Bronchial epithelial cell (primary cell): ENCODE measurements around the gene CCDC12. TPM values are rescaled to one million over a fixed set of nuclear protein-coding genes. Genes with fewer than 3 reads are reported as not detected.
A peak's percentile ranks its signal among the peaks of the same experiment; 100 is the strongest.

ENCODE experiments used
- DNase-seq: peaks from one replicate; pipeline ENCODE4 v3.0.0-alpha.2; 2010; ENCODE audit warnings: low read depth
- FAIRE-seq: peaks from 2 replicates; lab custom pipeline; 2011; peaks lifted over from hg19 to GRCh38; lab: Jason Lieb, UNC
- H3K27me3 ChIP-seq: 2 replicates; pipeline ENCODE4 v1.5.1; 2011; ENCODE audit warnings: low read length; ENCODE audit not compliant: control insufficient read depth, insufficient read depth
- H3K36me3 ChIP-seq: 2 replicates; pipeline ENCODE4 v1.5.1; 2011; ENCODE audit warnings: low read length; ENCODE audit not compliant: control insufficient read depth, insufficient read depth
- H3K4me3 ChIP-seq: 2 replicates; pipeline ENCODE4 v1.5.1; 2011; ENCODE audit warnings: mild to moderate bottlenecking, low read depth, low read length, control low read depth
- CTCF ChIP-seq: IDR thresholded peaks from 2 replicates; pipeline ENCODE4 v1.5.1; 2011; ENCODE audit warnings: mild to moderate bottlenecking, moderate library complexity, low read length, control low read depth, inconsistent platforms; ENCODE audit not compliant: insufficient read depth, severe bottlenecking
- total RNA-seq: library from RNA; depleted of rRNA; stranded (reverse); fragments of >200 nt; gene quantifications from 2 replicates; pipeline ENCODE4 v1.2.1, GENCODE V29; 2014

CCDC12 gene
- total RNA-seq, 1 donor from 2014 or later, result 39.2 TPM

GRCh38 chr3:46957092-46957820 is 19.3 kb downstream of the CCDC12 start:
- FAIRE-seq (no peak), DNase-seq (no peak)
- no peak for TF ChIP-seq CTCF
- H3K4me3 ChIP-seq, result no peak overlapping the region
- H3K27me3 ChIP-seq, result no peaks in the 10 kb centered on the region
- peaks cover 2% of the 10 kb centered on the region for H3K36me3 ChIP-seq

- no peaks in the 10 kb centered on the region for H3K27me3 ChIP-seq
- FAIRE-seq, result no peak
- no peak overlapping the region for H3K4me3 ChIP-seq
- DNase-seq, result no peak
- peaks cover 2% of the 10 kb centered on the region for H3K36me3 ChIP-seq
- TF ChIP-seq CTCF, result no peak
These were observed 20.7 kb downstream of the CCDC12 start for GRCh38 chr3:46955801-46956259.

GRCh38 chr3:46955157-46955556 is 21.4 kb downstream of the CCDC12 start:
- peaks cover 2% of the 10 kb centered on the region for H3K36me3 ChIP-seq
- H3K4me3 ChIP-seq, result no peak overlapping the region
- DNase-seq (no peak), FAIRE-seq (no peak)
- no peaks in the 10 kb centered on the region for H3K27me3 ChIP-seq
- no peak for TF ChIP-seq CTCF

GRCh38 chr3:46954178-46954577 is 22.4 kb downstream of the CCDC12 start:
- Histone ChIP-seq H3K4me3 (no peak overlapping the region), H3K27me3 (no peaks in the 10 kb centered on the region), H3K36me3 (peaks cover 2% of the 10 kb centered on the region)
- DNase-seq (no peak), FAIRE-seq (no peak)
- no peak for TF ChIP-seq CTCF

GRCh38 chr3:46953234-46954010 is 23.1 kb downstream of the CCDC12 start:
- Histone ChIP-seq H3K36me3 (peaks cover 1% of the 10 kb centered on the region), H3K4me3 (no peak overlapping the region), H3K27me3 (no peaks in the 10 kb centered on the region)
- DNase-seq, result no peak
- FAIRE-seq, result peak; percentile 55
- no peak for TF ChIP-seq CTCF
